Measurements from ENCODE around the gene KRT6C.
"Not testable (repeated sequence)": the region's sequence is repeated elsewhere in the genome, so short reads cannot be mapped to it uniquely, and the experiment has no call there.

KRT6C gene

DNA sequence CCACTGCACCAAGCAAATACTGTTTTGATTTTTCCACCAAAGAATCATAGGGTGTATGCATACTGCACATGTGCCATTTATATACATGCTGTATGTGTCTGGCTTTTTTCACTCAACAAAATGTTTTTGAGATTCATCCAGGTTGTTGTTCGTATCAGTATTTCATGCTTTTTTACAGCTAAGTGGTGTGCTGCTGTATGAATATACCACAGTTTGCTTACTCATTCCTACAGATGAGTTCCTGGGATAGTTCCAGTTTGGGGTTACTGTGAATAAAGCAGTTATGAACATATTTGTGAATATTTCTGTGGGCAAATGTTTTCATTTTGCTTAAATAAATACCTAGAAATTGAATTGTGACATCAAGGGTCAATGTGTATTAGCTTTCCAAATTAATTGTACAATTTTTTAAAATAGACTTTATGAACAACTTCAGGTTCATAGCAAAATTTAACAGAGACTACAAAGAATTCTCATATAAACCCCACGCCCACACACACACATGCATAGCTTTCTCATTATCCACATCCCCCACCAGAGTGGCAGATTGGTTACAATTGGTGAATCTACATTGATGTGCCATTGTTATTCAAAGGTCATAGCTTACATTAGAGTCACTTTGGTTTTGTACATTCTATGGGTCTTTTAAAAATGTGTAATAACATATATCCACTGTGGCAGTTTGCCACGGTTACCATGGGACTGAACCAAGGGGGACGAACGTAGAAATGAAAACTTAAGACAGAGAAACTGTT, 26.4 kb upstream of the KRT6C start:
- DNase-seq (ENCODE audit: low read depth in 2 of 2), result no peak

DNA sequence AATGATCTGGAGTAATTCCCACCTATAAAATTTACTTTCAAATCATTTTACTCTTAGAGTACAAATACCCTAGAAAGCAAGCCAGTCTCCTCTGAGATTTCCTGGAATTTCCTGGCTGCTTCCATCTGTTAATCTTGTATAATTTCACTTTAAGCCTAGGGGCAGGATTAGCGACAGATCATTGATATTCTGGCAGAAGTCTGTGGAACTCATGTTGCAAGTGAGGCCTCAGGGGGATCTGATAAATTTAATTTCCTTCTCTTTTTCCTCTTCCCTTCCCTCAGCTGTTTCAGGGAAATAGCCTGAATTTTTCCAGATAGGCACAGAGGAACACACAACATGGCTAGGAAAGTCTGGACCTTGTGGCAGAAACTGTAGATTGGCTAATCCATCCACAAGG, 25.3 kb upstream of the KRT6C start:
- no peak for DNase-seq (ENCODE audit: low read depth in 2 of 2)

DNA sequence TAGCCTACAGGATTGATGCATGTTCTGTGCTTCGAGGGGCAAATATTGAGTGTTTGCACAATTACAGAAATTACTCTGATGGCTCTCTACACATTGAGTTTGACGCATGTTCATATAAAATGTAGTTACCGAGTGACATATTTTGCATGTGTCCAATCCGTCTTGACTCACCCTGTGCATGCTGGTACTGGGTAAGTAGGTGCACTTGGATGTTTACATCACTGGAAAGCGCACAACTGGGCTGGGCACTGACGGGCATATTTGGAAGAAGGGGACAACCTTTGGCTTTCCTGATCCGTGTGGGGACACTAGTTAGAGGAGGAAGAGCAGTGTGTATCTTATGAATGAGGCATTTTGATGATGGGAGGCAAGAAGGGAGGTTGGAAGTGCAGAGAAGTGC, 24.4 kb upstream of the KRT6C start:
- DNase-seq (ENCODE audit: low read depth in 2 of 2), result no peak

DNA sequence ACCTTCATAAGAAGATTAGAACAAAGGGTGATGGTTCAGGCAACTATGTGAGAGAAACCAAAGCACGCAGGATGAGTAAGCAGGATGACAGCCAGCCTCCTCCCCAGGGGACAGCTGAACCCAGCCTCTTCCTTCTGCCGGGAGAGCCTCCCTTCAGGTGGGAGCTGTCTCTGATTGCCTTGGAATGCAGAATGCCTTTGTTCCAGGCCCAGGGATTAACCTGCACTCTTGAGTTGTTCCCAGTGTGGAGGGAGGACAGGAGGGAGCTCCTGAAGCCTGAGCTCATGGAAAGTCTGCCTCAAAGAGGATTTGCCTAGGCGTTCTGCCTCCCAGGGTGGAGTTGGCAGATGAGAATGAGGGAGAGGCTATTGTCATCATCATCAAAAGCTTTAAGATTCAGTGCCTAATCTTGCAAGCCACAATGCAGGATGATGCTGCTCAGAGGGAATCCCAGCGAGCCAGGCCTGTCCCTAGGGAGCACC, 23.0 kb upstream of the KRT6C start:
- no peak for DNase-seq (ENCODE audit: low read depth in 2 of 2)

DNA sequence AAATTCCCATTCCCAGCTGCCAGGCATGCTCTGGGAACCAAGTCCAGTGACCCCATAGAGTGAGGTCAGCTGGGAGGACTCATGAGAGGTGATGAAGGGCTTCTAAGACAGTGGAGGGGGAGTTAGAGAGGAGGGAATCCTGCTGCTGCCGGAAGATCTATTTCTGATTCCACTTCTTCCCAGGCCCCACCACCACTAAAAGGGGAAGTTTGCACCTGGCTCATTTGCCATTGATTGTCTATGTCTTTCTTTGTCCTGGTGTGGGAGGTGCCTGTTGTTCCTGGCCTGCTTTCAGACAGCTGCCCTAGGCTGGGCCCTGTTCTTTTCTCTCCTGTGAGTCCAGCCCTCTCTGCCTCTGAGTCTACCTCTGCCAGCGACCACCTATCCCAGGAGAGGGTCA, 22.4 kb upstream of the KRT6C start:
- no peak for DNase-seq (ENCODE audit: low read depth in 2 of 2)

DNA sequence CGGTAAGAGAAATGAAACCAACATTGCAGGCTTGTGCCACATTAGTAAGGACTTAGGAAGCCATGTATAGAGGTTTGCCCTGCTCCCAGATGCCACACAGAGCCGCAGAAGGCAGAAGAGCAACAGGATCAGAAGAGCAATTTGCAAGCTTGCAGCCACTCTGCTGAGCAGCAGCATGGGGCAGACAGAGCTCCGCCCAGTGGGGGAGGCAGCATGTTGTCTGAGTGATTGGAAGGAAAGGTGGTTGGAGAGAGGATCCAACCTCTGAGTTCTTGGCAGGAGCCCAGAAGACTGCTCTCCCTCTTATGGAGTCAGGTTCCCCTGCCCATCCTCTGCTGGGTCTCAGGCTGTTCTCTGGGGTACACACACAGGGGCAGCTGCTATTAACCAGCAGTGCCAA, 21.8 kb upstream of the KRT6C start:
- DNase-seq (ENCODE audit: low read depth in 2 of 2), result no peak

DNA sequence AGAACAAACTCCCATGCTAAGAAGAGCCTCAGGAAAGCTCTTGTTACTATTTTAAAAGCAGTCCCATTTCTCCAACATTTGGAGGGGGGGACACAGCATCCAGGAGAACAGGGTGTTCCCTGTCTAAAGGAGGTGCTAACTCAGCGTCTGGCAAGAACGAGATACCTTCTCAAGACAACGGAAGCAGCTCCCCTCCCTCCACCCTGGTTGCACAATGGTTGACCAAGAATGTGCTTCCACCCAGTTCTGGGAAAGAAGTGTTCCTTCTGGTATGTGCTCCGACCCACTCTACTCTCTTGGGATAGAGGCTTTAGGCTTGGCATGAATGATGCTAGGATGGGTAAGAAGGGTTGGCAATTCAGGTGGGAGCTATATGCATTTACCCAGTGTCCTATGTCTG, 20.9 kb upstream of the KRT6C start:
- no peak for DNase-seq (ENCODE audit: low read depth in 2 of 2)

DNA sequence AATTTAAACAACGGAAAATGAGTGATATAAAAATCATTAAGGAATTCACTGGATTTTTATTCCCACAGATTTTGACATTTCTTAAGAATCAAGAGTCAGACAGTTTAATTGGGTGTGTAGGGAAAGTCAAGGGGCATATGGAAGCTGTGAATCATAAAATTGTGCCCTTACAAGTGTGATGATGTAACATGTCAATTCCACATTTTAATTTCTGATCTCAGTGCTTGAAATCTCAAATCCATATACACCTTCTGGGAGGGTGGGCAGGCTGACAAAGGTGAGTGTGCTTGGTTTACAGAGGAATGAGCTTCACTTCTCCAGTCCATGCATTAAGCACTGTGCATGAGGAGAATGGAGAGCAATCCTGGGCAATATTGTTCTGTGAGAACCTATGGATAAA, 20.5 kb upstream of the KRT6C start:
- DNase-seq (ENCODE audit: low read depth in 2 of 2), result no peak

DNA sequence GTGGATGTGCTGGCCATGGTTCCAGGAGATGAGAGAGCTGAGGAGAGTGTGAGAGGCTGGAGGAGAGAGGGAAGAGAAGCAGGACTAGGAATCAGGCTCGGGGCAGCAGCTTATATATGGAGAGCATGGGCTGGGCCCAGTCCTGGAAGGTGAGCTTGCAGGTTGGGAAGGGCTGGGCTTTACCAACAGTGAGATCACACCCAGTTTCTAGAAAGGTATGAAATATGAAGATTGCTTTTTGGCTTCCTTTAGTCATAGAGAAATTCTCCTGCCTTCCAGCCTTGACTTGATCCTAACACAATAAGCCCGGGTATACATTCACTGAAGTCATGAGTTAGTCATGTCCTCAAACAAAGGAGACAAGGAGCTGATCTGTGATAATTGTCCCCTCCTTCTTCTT, 19.6 kb upstream of the KRT6C start, which contains the start of gene KRT6A:
TSS of gene KRT6A (minus strand) at position 86 of the 400 bp plus-strand sequence. CDS start at position 17, 69 bp downstream.
- no peak for DNase-seq (ENCODE audit: low read depth in 2 of 2)

DNA sequence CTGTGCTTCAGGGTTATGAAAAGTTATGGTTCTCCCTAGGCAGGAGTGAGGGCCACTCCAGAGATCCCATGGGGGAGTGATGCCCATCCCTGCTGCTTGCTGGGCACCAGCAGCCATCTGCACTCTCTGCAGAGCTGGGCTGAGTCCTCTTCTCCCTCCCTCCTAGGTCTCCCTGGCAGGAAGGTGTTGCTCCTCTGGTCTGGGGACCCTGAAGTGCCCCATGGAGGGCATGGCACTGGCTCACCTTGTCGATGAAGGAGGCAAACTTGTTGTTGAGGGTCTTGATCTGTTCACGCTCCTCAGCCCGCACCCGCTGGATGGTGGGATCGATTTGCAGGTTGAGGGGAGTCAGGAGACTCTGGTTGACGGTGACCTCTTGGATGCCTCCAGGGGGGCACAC, 18.8 kb upstream of the KRT6C start:
- not testable (repeated sequence) for DNase-seq (ENCODE audit: low read depth in 2 of 2)

DNA sequence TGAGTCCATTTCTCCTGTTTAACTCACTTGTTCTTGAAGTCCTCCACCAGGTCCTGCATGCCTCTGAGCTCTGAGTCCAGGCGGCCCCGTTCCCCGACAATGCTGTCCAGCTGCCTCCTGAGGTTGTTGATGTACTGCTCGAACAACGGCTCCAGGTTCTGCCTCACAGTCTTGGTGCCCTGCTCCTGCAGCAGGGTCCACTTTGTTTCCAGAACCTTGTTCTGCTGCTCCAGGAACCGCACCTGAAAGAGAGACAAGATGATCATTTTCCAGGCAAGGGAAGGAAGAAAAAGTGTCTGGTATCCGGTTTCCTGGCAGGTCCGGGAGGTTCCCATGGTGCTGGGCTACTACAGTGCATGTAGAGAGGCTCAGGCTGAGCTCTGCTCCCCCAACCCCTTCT, 17.9 kb upstream of the KRT6C start:
- DNase-seq (ENCODE audit: low read depth in 2 of 2), result not testable (repeated sequence)

DNA sequence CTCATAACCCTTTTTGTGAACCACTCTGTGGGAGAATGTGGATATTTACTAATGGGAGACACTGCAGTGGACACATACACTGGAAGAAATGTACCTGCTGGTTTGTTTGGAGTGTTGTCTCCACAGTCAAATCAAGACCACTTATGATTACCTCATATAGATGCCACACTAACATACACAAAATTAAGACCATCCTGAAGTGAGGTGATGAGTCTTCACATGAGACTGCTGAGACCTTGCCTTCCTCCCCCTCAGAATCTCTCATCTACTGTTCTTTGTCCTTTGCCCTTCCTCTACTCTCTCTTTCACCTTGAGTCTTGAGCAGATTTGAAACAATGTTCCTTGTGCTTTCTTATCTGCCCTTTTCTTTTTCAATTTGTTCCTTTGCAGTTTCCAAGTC, 15.1 kb upstream of the KRT6C start:
- no peak for DNase-seq (ENCODE audit: low read depth in 2 of 2)

DNA sequence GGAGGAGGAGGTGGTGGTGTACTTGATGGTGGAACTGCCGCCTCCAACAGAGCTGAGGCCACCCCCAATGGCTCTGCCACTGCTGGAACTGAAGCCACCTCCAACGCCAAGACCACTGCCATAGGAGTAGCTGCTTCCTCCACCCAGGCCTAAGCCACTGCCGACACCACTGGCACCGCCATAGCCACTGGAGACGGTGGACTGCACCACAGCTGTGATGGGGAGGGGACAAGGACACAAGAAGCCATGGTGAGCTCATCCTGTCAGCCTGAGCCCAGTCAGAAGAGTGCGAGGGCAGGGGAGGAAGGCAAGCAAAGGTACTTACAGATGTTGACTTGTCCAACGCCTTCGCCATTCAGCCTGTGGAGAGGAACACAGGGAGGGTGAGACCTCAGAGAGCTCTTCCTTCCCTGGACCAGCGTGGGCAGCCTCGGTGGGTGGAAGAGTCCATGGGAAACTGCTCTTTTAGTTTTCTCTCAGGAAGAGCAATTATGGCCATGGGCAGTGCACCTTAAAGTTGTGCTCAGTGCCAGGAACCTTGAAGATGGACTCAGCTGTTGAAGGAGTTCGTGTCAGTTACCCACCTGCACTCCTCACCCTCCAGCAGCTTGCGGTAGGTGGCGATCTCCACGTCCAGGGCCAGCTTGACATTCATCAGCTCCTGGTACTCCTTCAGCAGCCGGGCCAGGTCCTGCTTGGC, 14.3 kb upstream of the KRT6C start:
- not testable (repeated sequence) for DNase-seq (ENCODE audit: low read depth in 2 of 2)

DNA sequence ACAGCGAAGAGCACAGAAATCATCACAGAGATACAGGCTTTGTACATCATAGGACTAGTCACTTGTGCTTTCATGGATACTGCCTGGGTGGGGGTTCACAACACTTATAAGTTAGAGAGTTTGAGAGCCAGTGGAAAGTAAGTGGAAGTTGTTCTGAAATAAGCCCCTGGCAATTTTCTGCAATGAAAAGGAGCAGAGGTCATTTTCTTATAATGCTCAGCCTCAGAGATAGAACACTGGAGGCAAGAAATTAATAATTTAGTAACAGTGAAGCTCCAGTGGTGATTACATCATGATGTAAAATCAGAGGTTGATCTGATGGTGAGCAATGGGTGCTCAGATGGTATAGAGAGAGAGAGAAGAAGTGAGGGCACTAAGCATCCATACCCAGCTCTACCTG, 13.6 kb upstream of the KRT6C start:
- no peak for DNase-seq (ENCODE audit: low read depth in 2 of 2)

DNA sequence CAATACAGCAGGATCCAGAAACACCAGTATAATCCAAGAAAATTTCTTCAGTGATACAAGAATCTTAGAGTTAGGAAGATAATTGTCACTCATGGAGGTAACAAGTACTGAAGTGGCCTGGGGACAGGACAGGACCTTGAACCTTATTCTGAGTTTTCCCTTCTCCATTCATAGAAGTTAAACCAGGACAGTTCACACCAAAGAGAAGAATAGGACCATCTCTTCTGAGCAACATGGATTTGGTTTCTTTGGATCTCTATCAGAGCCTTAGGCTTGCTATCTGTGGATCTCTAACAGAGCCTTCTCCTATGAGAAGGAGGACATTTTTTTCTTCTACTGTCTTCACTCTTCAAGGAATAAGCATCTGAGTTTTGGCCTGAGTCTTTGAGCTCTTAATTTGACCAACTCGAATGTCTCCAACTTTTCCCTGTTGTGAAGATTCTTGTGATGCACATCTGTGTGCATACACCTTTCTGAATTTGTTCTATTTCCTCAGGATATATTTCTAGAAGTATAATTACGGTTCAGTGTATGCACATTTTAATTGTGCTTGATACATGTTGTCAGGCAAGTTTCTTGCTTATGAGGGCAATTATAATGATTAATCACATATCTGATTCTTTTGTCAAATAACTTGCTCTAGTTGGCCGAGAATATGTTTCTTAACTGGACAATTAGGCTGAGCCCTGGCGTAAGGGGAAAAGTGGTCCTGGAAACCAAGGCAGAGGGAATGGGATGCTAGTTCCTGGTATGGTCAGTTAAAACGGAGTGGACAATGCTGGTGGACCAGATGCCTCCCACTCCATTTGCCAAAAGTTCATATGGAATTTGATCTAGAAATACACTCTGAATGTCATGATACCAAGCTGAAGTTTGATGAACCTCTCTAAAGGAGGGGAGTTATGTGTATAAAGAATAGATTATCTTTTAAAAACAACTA, 12.8 kb upstream of the KRT6C start:
- no peak for DNase-seq (ENCODE audit: low read depth in 2 of 2)

DNA sequence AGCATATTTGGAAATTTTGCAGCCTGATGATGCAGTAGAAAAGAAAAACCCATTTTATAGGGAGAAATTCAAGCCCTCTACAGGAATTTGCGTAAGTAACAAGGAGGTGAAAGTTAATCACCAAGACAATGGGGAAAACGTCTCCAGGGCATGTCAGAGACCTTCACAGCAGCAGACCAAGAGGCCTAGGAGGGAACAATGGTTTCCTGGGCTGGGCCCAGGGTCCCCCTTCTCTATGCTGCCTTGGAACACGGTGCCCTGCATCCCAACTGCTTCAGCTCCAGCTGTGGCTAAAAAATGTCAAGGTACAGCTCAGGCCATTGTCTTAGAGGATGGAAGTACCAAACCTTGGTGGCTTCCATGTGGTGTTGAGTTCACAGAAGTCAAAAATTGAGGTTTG, 6.5 kb upstream of the KRT6C start:
- no peak for DNase-seq (ENCODE audit: low read depth in 2 of 2)

DNA sequence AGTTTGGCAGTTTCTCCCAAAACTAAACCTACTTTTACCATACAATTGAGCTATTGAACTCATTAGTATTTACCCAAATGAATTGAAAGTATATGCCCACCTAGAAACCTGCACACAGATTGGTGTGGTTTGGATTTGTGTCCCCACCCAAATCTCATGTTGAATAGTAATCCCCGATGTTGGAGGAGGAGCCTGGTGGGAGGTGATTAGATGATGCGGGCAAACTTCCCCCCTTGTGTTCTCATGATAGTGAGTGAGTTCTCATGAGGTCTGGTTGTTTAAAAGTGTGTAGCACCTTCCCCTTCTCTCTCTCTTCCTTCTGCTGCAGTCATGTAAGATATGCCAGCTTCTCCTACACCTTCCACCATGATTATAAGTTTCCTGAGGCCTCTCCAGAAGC, 4.0 kb upstream of the KRT6C start:
- DNase-seq (ENCODE audit: low read depth in 2 of 2), result no peak

DNA sequence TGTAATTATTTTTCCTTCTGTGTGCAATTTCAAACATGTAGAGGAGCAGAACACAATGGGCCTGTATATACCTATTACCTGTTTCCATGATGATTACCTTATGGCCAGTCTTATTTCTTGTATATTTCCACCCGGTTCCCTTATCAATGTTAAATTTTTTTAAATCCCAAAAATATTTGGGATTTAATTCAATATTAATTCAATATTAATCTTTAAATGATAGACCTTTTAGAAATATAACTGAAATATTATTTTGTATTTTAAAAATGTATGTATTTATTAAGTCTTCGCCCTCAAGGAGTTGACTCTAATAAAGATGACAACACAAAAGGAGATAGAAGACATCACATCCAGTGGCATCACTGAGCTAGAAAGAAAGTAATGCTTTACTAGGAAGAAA, 607 bp upstream of the KRT6C start:
- DNase-seq (ENCODE audit: low read depth in 2 of 2), result no peak

DNA sequence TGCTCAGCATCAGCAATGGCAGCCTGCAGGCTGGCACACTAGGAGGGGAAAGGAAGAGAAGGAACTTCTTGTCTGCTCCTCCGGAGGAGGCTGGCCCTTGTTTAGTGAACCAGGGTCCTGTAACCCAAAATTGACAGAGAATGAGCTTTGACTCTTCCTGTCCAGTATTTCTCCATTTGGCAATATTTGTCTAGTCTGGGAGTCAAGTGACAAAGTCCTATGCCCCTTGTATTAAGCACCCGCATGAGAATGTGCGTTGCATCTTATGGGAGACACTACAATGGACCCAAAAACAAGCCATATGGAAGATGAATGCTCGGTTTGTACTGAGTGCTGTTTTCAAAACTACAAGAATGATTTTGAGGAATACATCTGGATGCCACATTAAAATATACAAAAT, 3.8 kb downstream of the KRT6C start:
- no peak for DNase-seq (ENCODE audit: low read depth in 2 of 2)

DNA sequence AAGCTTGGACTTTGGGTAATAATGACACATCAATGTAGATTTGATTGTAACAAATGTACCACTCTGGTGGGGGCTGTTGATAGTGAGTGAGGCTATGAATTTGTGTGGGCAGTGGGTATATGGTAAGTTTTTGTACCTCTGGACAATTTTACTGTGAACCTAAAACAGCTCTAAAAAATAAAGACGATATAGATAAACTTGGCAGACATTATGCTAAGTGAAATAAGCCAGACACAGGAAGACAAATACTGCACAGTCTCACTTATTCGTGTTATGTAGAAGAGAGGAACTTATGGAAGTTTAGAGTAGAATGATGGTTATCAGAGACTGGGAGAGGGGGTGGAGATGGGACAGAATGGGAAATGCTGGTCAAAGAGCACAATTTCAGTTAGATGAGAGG, 8.7 kb downstream of the KRT6C start:
- no peak for DNase-seq (ENCODE audit: low read depth in 2 of 2)

DNA sequence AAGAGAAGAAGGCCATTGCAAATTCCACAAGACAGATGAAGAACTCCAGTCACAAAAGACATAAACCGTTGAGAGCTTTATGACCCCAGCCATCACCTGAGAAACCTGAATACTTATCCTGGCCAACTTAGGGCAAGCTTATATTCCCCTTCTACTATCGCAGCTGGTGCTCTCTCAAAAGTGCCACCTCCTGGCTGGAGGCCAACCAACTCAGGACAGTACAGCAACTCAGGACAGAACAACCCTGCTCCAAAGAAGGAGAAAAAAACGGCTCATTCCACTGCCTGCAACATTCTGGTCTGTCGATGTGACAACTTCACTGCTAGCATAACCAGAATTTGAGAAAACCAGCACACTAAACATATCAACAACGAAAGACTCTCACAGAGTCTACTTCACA, 11.9 kb downstream of the KRT6C start:
- no peak for DNase-seq (ENCODE audit: low read depth in 2 of 2)

DNA sequence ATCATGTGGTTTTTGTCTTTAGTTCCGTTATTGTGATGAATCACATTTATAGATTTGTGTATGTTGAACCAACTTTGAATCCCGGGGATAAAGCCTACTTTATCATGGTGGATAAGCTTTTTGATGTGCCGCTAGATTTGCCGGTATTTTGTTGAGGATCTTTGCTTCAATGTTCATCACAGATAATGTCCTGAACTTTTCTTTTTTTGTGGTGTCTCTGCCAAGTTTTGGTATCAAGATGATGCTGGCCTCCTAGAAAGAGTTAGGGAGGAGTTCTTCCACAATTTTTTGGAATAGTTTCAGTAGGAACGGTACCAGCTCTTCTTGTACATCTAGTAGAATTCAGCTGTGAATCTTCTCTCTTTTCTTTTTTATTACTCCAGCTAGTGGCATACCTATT, 14.7 kb downstream of the KRT6C start:
- no peak for DNase-seq (ENCODE audit: low read depth in 2 of 2)

All from stimulated activated CD8-positive, alpha-beta memory T cell treated with anti-CD3 and anti-CD28 coated beads, Interleukin-15, amount 100 ng/mL, for 4 hours (primary cell).